ENCODE data around the gene TERT. TPM values are rescaled to one million over a fixed set of nuclear protein-coding genes. Genes with fewer than 3 reads are reported as not detected.

Gene TERT
- total RNA-seq, 2 donors from 2014 or later = 0.72 to 13.7 TPM

DNA sequence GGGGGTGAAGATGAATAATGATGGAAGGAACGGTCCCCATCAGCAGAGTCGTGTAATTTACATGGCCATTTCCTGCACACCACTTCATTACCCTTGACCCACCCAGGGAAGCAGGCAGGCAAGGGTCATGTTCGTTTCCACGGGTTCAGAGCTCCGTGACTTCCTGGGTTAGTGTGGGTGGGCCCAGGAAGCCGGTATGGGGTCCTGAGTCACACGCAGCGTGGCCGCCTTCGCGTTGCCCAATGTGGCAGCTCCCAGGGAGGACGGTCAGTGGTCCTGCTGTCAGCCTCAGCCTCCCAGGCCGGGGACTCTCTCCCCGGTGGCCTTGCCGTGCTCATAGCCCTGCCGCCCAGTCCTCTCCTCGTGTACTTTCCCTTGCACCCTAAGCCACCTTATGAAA lies 5.1 kb upstream of the TERT start:
- no peak for DNase-seq
- TF ChIP-seq, protein P1, sequence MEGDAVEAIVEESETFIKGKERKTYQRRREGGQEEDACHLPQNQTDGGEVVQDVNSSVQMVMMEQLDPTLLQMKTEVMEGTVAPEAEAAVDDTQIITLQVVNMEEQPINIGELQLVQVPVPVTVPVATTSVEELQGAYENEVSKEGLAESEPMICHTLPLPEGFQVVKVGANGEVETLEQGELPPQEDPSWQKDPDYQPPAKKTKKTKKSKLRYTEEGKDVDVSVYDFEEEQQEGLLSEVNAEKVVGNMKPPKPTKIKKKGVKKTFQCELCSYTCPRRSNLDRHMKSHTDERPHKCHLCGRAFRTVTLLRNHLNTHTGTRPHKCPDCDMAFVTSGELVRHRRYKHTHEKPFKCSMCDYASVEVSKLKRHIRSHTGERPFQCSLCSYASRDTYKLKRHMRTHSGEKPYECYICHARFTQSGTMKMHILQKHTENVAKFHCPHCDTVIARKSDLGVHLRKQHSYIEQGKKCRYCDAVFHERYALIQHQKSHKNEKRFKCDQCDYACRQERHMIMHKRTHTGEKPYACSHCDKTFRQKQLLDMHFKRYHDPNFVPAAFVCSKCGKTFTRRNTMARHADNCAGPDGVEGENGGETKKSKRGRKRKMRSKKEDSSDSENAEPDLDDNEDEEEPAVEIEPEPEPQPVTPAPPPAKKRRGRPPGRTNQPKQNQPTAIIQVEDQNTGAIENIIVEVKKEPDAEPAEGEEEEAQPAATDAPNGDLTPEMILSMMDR (IDR thresholded peaks at IDR 0.05) = no peak
- no peaks in the 10 kb centered on the region for H3K36me3 ChIP-seq
- no peaks in the 10 kb centered on the region for H3K27me3 ChIP-seq
- no peaks in the 10 kb centered on the region for H3K9me3 ChIP-seq
- intact Hi-C loops (cut with DNase I) = no loop called here
- no peak overlapping the region for H3K27ac ChIP-seq
- H3K4me1 ChIP-seq = no peaks in the 10 kb centered on the region
- H3K9ac ChIP-seq (ENCODE audit: low read depth in 2 of 2, low read length in 2 of 2) = no peak overlapping the region
- H3K4me3 ChIP-seq = no peak overlapping the region

DNA sequence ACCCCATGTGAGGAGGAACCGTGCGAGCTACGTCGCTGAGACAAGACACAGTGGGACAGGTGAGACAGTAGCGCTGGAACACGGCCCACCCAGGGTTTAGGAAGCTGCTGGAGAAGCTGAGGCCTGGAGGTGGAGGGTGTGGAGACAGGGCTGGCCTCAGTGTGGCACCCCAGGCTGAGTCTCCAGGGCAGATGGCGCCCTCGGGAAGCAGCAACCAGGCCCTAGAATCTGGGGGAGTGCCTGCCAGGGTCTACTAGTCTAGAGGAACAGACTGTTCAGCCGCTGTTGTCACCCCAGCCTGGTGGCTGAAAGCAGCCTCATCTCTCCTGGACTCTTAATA lies 4.6 kb upstream of the TERT start:
- H3K36me3 ChIP-seq = no peaks in the 10 kb centered on the region
- TF ChIP-seq, protein P1 (IDR thresholded peaks at IDR 0.05) = no peak
- peaks cover 2% of the 10 kb centered on the region for H3K27me3 ChIP-seq
- no peaks in the 10 kb centered on the region for H3K9me3 ChIP-seq
- DNase-seq = no peak
- H3K9ac ChIP-seq (ENCODE audit: low read depth in 2 of 2, low read length in 2 of 2) = no peak overlapping the region
- H3K4me1 ChIP-seq = peaks cover under 1% of the 10 kb centered on the region
- H3K27ac ChIP-seq = no peak overlapping the region
- intact Hi-C loops (cut with DNase I) = no loop called here
- no peak overlapping the region for H3K4me3 ChIP-seq

DNA sequence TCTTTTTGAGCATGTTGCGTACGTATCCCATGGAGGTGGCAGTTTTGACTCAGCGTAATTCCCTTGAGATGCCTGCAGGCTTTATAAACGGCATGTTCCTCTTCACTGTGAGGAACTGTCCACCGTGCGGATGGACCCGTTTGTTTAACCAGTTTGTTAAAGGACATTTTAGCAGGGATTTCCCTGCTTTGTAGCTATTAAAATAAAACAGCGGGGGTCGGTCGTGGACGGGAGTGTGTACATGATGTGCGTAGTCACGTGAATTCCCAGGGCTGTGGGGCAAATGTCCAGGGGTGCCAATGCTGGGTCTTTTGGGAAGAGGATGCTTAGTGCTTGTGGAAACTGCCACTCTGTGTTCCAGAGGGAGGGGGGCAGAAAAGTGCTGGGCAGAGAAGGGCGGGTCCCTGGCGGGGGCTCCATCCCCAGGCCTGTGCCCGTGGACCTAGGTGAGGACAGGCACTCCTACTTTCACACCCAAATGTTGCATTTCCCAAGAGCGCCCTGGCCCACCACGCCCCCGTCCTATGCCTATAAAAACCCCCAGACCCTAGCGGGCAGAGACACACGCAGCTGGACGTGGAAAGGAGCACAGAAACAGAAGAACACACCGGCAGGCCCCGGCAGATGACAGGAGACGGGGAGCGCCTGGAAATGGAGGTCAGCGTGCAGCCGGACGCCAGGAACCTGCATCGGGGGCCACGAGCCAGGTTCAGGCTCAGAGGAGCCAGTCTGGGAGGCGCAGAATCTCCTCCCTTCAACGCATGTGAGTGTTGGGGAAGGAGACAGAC lies 4.0 kb upstream of the TERT start:
- Histone ChIP-seq H3K9ac (ENCODE audit: low read depth in 2 of 2, low read length in 2 of 2) (no peak overlapping the region), H3K9me3 (no peaks in the 10 kb centered on the region), H3K27me3 (peaks cover 8% of the 10 kb centered on the region), H3K4me3 (no peak overlapping the region), H3K27ac (no peak overlapping the region), H3K36me3 (no peaks in the 10 kb centered on the region), H3K4me1 (peaks cover 3% of the 10 kb centered on the region)
- no peak for DNase-seq
- intact Hi-C loops (cut with DNase I) = no loop called here
- TF ChIP-seq, protein P1 (IDR thresholded peaks at IDR 0.05) = no peak

DNA sequence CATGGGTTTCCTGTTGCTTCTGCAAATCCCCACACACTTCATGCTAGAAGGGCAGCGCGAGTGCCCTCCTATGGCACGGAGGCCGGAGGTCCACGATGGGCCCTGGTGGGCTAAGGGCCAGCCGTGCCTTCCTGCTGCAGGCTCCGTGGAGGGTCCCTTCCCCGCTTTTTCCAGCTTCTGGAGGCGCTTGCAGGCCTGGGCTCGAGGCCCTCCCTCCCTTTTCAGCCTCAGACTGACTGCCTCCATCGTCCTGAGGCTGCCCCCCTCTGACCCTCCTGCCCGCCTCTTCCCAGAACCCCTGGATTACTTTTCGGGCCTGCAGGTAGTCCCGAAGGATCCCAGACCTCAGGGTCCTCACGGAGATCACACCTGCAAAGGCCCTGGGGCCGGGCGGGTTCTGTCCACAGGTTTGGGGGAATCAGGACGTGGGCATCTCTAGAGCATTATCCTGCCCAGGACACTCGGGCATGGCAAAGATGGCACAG lies 3.2 kb upstream of the TERT start:
- no peak overlapping the region for H3K4me3 ChIP-seq
- TF ChIP-seq, protein P1 (IDR thresholded peaks at IDR 0.05) = no peak
- peaks cover 3% of the 10 kb centered on the region for H3K4me1 ChIP-seq
- H3K9ac ChIP-seq (ENCODE audit: low read depth in 2 of 2, low read length in 2 of 2) = no peak overlapping the region
- intact Hi-C loops (cut with DNase I) = no loop called here
- peaks cover 9% of the 10 kb centered on the region for H3K27me3 ChIP-seq
- H3K9me3 ChIP-seq = no peaks in the 10 kb centered on the region
- H3K27ac ChIP-seq = no peak overlapping the region
- DNase-seq = no peak
- no peaks in the 10 kb centered on the region for H3K36me3 ChIP-seq

DNA sequence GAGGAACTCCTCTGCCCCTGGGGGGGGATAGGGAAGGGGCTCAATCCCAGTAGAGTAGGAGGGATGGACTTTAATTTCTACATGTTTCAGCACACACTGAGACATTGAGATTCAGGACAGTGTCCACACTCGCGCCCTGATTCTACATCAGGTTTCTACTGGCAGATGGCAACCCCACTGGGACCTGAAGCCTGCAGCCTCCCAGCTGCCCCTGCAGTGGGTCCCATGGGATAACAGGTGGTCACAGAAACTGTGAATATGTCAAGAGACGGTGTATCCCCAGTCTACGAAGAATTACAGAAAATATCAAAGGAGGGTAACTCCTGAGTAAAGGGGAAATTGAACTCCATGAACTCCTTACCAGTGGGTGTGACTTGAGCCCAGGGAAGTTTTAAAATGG lies 2.4 kb upstream of the TERT start:
- Histone ChIP-seq H3K4me3 (no peak overlapping the region), H3K27me3 (peaks cover 9% of the 10 kb centered on the region), H3K4me1 (peaks cover 3% of the 10 kb centered on the region), H3K9ac (ENCODE audit: low read depth in 2 of 2, low read length in 2 of 2) (no peak overlapping the region), H3K36me3 (no peaks in the 10 kb centered on the region), H3K9me3 (no peaks in the 10 kb centered on the region), H3K27ac (no peak overlapping the region)
- DNase-seq = no peak
- TF ChIP-seq, protein P1 (IDR thresholded peaks at IDR 0.05) = no peak
- intact Hi-C loops (cut with DNase I) = no loop called here
